B cell (primary cell): ENCODE measurements around the gene RASSF3. TPM values are rescaled to one million over a fixed set of nuclear protein-coding genes. Genes with fewer than 3 reads are reported as not detected.

ENCODE experiments used
- ATAC-seq: fragments of 200-7000 bp; cut with Tn5 transposase; one replicate; pipeline ENCODE4 v1.10.0; 2021; ENCODE audit warnings: low read depth, mild to moderate bottlenecking, moderate number of reproducible peaks, moderate library complexity
- CTCF ChIA-PET: fragments of 350-600 bp; sonication (Branson Sonifier 250); formaldehyde crosslinking; loops from one replicate; lab custom pipeline; 2021; ENCODE audit warnings: antibody characterized with exemption, inconsistent platforms; lab: Charles Lee
- POLR2A ChIA-PET: fragments of 350-600 bp; sonication (Branson Sonifier 250); formaldehyde crosslinking; loops from one replicate; lab custom pipeline; 2021; ENCODE audit warnings: antibody characterized with exemption; lab: Charles Lee
- DNase-seq: peaks from one replicate; pipeline ENCODE4 v3.0.0; 2013
- H2AFZ ChIP-seq: 2 replicates; pipeline ENCODE4 v1.6.1; 2012; ENCODE audit warnings: mild to moderate bottlenecking, low read depth, low read length; ENCODE audit not compliant: insufficient read depth, poor library complexity, severe bottlenecking
- H3K27ac ChIP-seq, 2 donors: 1 replicate in 1 of 2; 2 replicates in 1 of 2; pipeline ENCODE4 v1.5.1; 2012 to 2013; ENCODE audit warnings: low read length in 2 of 2, mild to moderate bottlenecking in 2 of 2, moderate library complexity in 1 of 2
- H3K27me3 ChIP-seq, 4 experiments: fragments of 200-600 bp in 1 of 4; sonication (generic) in 1 of 4; replicated peaks in 1 of 4; 1 replicate in 2 of 4; 2 replicates in 2 of 4; pipeline versions ENCODE4 v1.6.1 to v1.7.0; 2013 to 2016; ENCODE audit warnings: low read length in 3 of 4, mild to moderate bottlenecking in 2 of 4, mixed read lengths in 1 of 4, moderate library complexity in 1 of 4; ENCODE audit not compliant: insufficient read depth in 4 of 4, control insufficient read depth in 3 of 4; ENCODE audit errors: control extremely low read depth in 1 of 4
- H3K36me3 ChIP-seq, 2 experiments: replicated peaks in 1 of 2; 1 replicate in 1 of 2; 2 replicates in 1 of 2; pipeline versions ENCODE4 v1.6.1 to v1.7.1; 2013; ENCODE audit warnings: low read length in 1 of 2; ENCODE audit not compliant: insufficient read depth in 2 of 2, control insufficient read depth in 1 of 2; ENCODE audit errors: control extremely low read depth in 1 of 2, extremely low read depth in 1 of 2
- H3K4me1 ChIP-seq, 2 donors: fragments of 200-600 bp in 1 of 2; sonication (generic) in 1 of 2; 1 replicate in 1 of 2; 2 replicates in 1 of 2; pipeline versions ENCODE4 v1.5.1 to v1.6.1; 2013 to 2017; ENCODE audit warnings: low read length in 2 of 2; ENCODE audit not compliant: control insufficient read depth in 2 of 2, insufficient read depth in 2 of 2
- H3K4me2 ChIP-seq: replicated peaks from 2 replicates; pipeline ENCODE3; 2012; ENCODE audit warnings: mild to moderate bottlenecking, low read depth, low read length; ENCODE audit not compliant: poor library complexity, severe bottlenecking
- H3K4me3 ChIP-seq, 5 experiments: fragments of 200-600 bp in 1 of 5; sonication (generic) in 1 of 5; 1 replicate in 3 of 5; 2 replicates in 2 of 5; pipeline versions ENCODE4 v1.5.1 to v1.7.0; 2011 to 2016; ENCODE audit warnings: low read length in 4 of 5, mild to moderate bottlenecking in 4 of 5, low read depth in 2 of 5, control low read depth in 1 of 5, moderate library complexity in 1 of 5; ENCODE audit not compliant: insufficient read depth in 1 of 5; ENCODE audit errors: control extremely low read depth in 1 of 5, extremely low read depth in 1 of 5
- H3K79me2 ChIP-seq: fragments of 200-600 bp; sonication (generic); one replicate; pipeline ENCODE4 v1.6.0; 2016; ENCODE audit warnings: low read length; ENCODE audit not compliant: control insufficient read depth, insufficient read depth
- H3K9ac ChIP-seq: fragments of 200-600 bp; sonication (generic); 2 replicates; pipeline ENCODE4 v1.6.1; 2017; ENCODE audit warnings: mild to moderate bottlenecking, low read length, moderate library complexity
- H3K9me3 ChIP-seq, 3 donors: one replicate each; pipeline versions ENCODE4 v1.6.1 to v1.7.1; 2013; ENCODE audit warnings: low read length in 2 of 3; ENCODE audit not compliant: control insufficient read depth in 2 of 3, insufficient read depth in 1 of 3; ENCODE audit errors: control extremely low read depth in 1 of 3
- H4K20me1 ChIP-seq: 2 replicates; pipeline ENCODE4 v1.6.0; 2012; ENCODE audit warnings: mild to moderate bottlenecking, low read length; ENCODE audit not compliant: insufficient read depth, control insufficient read depth, poor library complexity, severe bottlenecking
- H3K27ac Mint-ChIP-seq: one replicate; pipeline ENCODE4 v1.8.0; 2021; ENCODE audit warnings: mixed read lengths
- H3K27me3 Mint-ChIP-seq: one replicate; pipeline ENCODE4 v1.8.0; 2021; ENCODE audit warnings: mixed read lengths
- H3K4me1 Mint-ChIP-seq: one replicate; pipeline ENCODE4 v1.8.0; 2021; ENCODE audit warnings: mixed read lengths
- H3K4me3 Mint-ChIP-seq: one replicate; pipeline ENCODE4 v1.8.0; 2021; ENCODE audit warnings: mixed read lengths
- H3K9me3 Mint-ChIP-seq: one replicate; pipeline ENCODE4 v1.8.0; 2022; ENCODE audit warnings: mixed read lengths; ENCODE audit not compliant: insufficient read depth
- CTCF ChIP-seq: fragments of 200-600 bp; IDR thresholded peaks from one replicate; pipeline ENCODE4 v1.8.0; 2022; ENCODE audit warnings: antibody characterized with exemption, mild to moderate bottlenecking
- EZH2 ChIP-seq: IDR thresholded peaks from 2 replicates; pipeline ENCODE4 v1.6.1; 2012; ENCODE audit warnings: borderline replicate concordance, low read depth, mild to moderate bottlenecking, moderate library complexity, low read length; ENCODE audit not compliant: insufficient read depth, poor library complexity, severe bottlenecking
- WGBS: methylation state at CpG from one replicate; pipeline ENCODE4 v1.1.5; 2013; ENCODE audit warnings: missing lambda C conversion rate; ENCODE audit not compliant: insufficient coverage; 5-methylcytosine and 5-hydroxymethylcytosine counted together
- intact Hi-C: fragments of 100-400 bp; cut with micrococcal nuclease; formaldehyde crosslinking; loops from one replicate; pipeline ENCODE4 v1.10.0; 2022
- polyA plus RNA-seq: library from polyadenylated mRNA; depleted of rRNA; stranded (reverse); fragments of >200 nt; gene quantifications from 2 replicates; pipeline ENCODE4 v1.2.3, GENCODE V29; 2012
- total RNA-seq, 2 donors: library from RNA; stranded (reverse); fragments of 120-200 nt in 1 of 2; gene quantifications; 1 replicate in 1 of 2; 2 replicates in 1 of 2; pipeline versions ENCODE4 v1.2.3 to v1.2.4, GENCODE V29; 2013 to 2022

RASSF3 gene
- total and polyA plus RNA-seq, 2 donors (not counting 1 experiment from before 2014, with no cell fraction given): 25.8 to 104 TPM

- TF ChIP-seq CTCF (no peak), EZH2 (no peak)
- POLR2A ChIA-PET: no interaction called here
- DNase-seq: no peak
- no peaks in the 10 kb centered on the region for H4K20me1 ChIP-seq
- H3K9ac ChIP-seq: no peak overlapping the region
- no peaks in the 10 kb centered on the region for H3K27me3 ChIP-seq
- CTCF ChIA-PET: no interaction called here
- Mint-ChIP-seq H3K4me1 (no peaks in the 10 kb centered on the region), H3K27me3 (no peaks in the 10 kb centered on the region), H3K9me3 (no peaks in the 10 kb centered on the region), H3K4me3 (no peak overlapping the region), H3K27ac (no peak overlapping the region)
- no peaks in the 10 kb centered on the region for H3K79me2 ChIP-seq
- no peak overlapping the region for H3K27ac ChIP-seq
- H3K4me3 ChIP-seq: no peak overlapping the region
- no peak for ATAC-seq
- H3K4me1 ChIP-seq: no peaks in the 10 kb centered on the region
- 60% methylated on average over 1 of the region's 5 CpGs for WGBS
- no peak overlapping the region for H2AFZ ChIP-seq
- no peak overlapping the region for H3K4me2 ChIP-seq
- H3K9me3 ChIP-seq: no peaks in the 10 kb centered on the region
- intact Hi-C loops: no loop called here
- peaks cover 0 to 33% of the 10 kb centered on the region in 2 experiments for H3K36me3 ChIP-seq
Measured at GRCh38 chr12:64714551-64714968, 104.3 kb downstream of the RASSF3 start.

GRCh38 chr12:64716371-64716770 is 106.1 kb downstream of the RASSF3 start:
- Histone ChIP-seq H3K4me2 (no peak overlapping the region), H3K4me1 (no peaks in the 10 kb centered on the region), H4K20me1 (no peaks in the 10 kb centered on the region), H2AFZ (no peak overlapping the region), H3K79me2 (no peaks in the 10 kb centered on the region), H3K36me3 (peaks cover 0 to 44% of the 10 kb centered on the region in 2 experiments), H3K9ac (no peak overlapping the region), H3K27me3 (no peaks in the 10 kb centered on the region), H3K9me3 (no peaks in the 10 kb centered on the region), H3K4me3 (no peak overlapping the region), H3K27ac (no peak overlapping the region)
- Mint-ChIP-seq H3K4me3 (no peak overlapping the region), H3K27ac (no peak overlapping the region), H3K9me3 (no peaks in the 10 kb centered on the region), H3K27me3 (no peaks in the 10 kb centered on the region), H3K4me1 (no peaks in the 10 kb centered on the region)
- DNase-seq (no peak), ATAC-seq (no peak)
- no peak for TF ChIP-seq EZH2
- no peak for TF ChIP-seq CTCF
- intact Hi-C loops: no loop called here
- POLR2A ChIA-PET: no interaction called here
- CTCF ChIA-PET: interaction anchor here (1.1 kb wide), 1 partner anchor 167 kb away, joined by 4 read pairs; no protein-coding TSS in a partner anchor
- WGBS: 80% methylated on average over 1 of the region's 4 CpGs
